AG09309 (cell line): ENCODE measurements around the gene PLCH2.

ENCODE experiments used
- DNase-seq: peaks from one replicate; pipeline ENCODE4 v3.0.0-alpha.2; 2010; ENCODE audit warnings: low read depth
- H3K4me3 ChIP-seq: 2 replicates; pipeline ENCODE4 v1.5.1; 2011; ENCODE audit warnings: mild to moderate bottlenecking, low read depth, low read length, moderate library complexity; ENCODE audit not compliant: control insufficient read depth
- CTCF ChIP-seq: IDR thresholded peaks from 2 replicates; pipeline ENCODE4 v1.5.1; 2011; ENCODE audit warnings: mild to moderate bottlenecking, low read depth, low read length, inconsistent platforms; ENCODE audit not compliant: insufficient read depth, control insufficient read depth; ENCODE audit errors: missing control alignments

PLCH2 gene

DNA sequence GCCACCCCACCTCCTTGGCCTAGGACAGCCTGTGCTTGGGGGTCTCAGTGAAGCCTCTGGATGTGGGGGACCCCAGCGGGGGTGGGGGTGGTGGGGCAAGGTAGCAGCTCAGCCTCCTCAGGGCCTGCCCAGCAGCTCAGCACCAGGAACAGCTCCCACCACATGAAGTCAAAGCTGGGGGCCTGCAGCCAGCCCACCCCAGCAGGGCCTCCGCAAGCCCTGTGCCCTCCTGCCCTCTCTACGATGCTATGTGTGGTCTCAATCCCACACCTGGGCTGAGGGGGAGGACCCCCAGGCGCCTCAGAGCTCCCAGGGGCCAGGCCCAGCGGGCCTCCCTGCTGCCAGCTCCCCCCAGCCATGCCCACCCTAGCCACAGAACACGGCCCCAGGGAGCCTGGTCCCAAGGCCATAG is 31.7 kb downstream of the PLCH2 start:
- no peak for TF ChIP-seq CTCF
- no peak for DNase-seq
- no peak overlapping the region for H3K4me3 ChIP-seq

DNA sequence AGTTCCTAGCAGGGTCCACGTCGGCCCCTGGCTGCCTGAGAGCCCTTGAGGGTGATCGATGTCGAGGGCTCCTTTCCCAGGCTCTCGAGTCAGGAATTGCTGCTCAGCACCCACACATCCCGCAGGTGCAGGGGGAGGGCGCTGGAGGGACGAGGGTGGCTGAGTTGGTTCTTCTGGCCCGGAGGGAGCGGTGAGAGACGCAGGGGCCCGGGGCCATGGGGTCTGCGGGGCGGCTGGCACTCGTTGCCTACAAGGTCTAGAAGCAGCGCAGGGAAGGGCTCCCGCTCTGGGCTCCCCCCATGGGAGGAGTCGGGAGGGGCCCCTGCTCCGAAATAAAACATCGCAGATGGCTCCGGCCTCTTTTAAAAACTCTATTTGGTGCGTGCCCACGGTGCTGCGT is 32.1 kb downstream of the PLCH2 start:
- no peak for DNase-seq
- no peak overlapping the region for H3K4me3 ChIP-seq
- TF ChIP-seq CTCF, result no peak

DNA sequence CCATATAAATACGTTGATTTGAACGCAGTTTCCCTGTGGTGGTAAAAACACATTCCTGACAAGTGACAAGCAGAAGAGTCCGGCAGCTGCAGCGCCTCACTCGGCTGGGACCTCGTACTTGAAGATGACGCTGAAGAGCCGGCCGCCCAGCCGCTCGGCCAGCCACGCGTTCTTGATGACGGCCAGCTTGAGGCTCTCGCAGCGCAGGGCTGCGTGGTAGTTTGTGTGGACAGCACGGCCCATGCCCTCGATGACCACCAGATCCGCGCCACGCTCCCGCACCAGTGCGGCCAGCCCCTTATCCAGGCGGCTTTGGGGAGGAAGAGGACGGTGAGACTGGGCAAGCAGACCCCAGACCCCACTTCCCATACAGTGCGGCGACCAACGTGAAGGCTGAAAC is 32.7 kb downstream of the PLCH2 start:
- DNase-seq, result no peak
- no peak overlapping the region for H3K4me3 ChIP-seq
- no peak for TF ChIP-seq CTCF

- DNase-seq, result no peak
- no peak overlapping the region for H3K4me3 ChIP-seq
- TF ChIP-seq CTCF, result no peak
Measured at GRCh38 chr1:2509589-2509988, 33.5 kb downstream of the PLCH2 start.

DNA sequence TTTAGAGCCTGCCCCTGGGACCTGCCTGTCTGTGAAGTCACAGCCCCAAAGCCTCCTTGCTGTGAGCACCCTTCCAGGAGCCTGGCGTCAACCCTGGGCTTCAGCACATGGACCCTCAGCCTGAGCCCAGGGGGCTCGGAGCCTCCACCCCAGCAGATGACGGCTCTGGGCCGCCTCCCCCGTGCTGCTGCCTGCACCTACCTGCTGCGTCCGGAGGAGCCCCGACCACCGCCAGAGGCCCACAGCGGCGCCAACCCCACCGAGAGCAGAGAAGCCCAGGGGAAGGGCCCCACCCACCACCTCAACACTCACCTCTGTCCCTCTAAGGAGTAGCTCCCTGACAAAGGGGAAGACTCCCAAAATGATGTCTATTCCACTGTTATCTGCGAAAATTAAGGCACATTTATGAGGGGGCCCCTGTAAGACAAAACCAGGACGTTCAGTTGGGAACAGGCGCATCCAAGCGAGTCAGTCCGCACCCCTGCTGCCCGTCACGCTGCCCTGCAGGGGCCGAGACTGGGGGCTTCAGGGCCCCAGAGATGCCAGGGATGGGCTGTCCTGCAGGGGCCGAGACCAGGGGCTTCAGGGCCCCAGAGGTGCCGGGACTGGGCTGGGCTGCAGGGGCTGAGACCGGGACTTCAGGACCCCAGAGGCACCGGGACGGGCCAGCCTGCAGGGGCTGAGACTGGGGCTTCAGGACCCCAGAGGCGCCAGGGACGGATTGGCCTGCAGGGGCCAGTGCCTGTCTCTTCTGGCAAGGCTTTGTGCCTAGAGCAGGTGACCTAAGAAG is 34.5 kb downstream of the PLCH2 start:
- H3K4me3 ChIP-seq, result no peak overlapping the region
- TF ChIP-seq CTCF, result no peak
- no peak for DNase-seq

GRCh38 chr1:2512862-2513421 is 36.9 kb downstream of the PLCH2 start:
- H3K4me3 ChIP-seq, result no peak overlapping the region
- no peak for TF ChIP-seq CTCF
- no peak for DNase-seq
